Astrocyte of the hippocampus (primary cell): ENCODE results near the gene HLA-DQB2.
"Not testable (repeated sequence)": the region's sequence is repeated elsewhere in the genome, so short reads cannot be mapped to it uniquely, and the experiment has no call there.

ENCODE experiments used
- DNase-seq: peaks from one replicate; pipeline ENCODE4 v3.0.0; 2011; ENCODE audit warnings: low read depth, low spot score

The HLA-DQB2 gene

GRCh38 chr6:32745649-32746048 is 17.7 kb downstream of the HLA-DQB2 start:
- DNase-seq = not testable (repeated sequence)

- no peak for DNase-seq
Measured at GRCh38 chr6:32744776-32745175, 18.6 kb downstream of the HLA-DQB2 start.

- no peak for DNase-seq
Measured at GRCh38 chr6:32742374-32742773, 21.0 kb downstream of the HLA-DQB2 start.

GRCh38 chr6:32741031-32741960 is 22.0 kb downstream of the HLA-DQB2 start, which contains the start of gene HLA-DQA2:
TSS of gene HLA-DQA2 (plus strand) at chr6:32741391. CDS start at chr6:32741444, 53 bp downstream.
- no peak for DNase-seq

- DNase-seq = no peak
Measured at GRCh38 chr6:32738126-32738525, 25.2 kb downstream of the HLA-DQB2 start.

- no peak for DNase-seq
Measured at GRCh38 chr6:32718879-32719278, 44.5 kb downstream of the HLA-DQB2 start.

GRCh38 chr6:32716396-32716795 is 46.9 kb downstream of the HLA-DQB2 start:
- no peak for DNase-seq

GRCh38 chr6:32713241-32713640 is 50.1 kb downstream of the HLA-DQB2 start:
- DNase-seq = no peak

GRCh38 chr6:32709625-32710024 is 53.7 kb downstream of the HLA-DQB2 start:
- no peak for DNase-seq
